Fibroblast of lung (primary cell): Measurements from ENCODE around the gene ZNF521.

Experiments used
- CTCF ChIP-seq, 2 donors: IDR thresholded peaks in 1 of 2; conservative IDR thresholded peaks in 1 of 2; 1 replicate in 1 of 2; 2 replicates in 1 of 2; pipeline ENCODE4 v1.5.1; 2011 to 2012; ENCODE audit warnings: low read length in 2 of 2, control low read depth in 1 of 2, inconsistent platforms in 1 of 2, low read depth in 1 of 2, mild to moderate bottlenecking in 1 of 2
- EZH2 ChIP-seq: IDR thresholded peaks from 2 replicates; pipeline ENCODE4 v1.5.1; 2012; ENCODE audit warnings: low read length, control low read depth, mild to moderate bottlenecking; ENCODE audit errors: missing control alignments

DNA sequence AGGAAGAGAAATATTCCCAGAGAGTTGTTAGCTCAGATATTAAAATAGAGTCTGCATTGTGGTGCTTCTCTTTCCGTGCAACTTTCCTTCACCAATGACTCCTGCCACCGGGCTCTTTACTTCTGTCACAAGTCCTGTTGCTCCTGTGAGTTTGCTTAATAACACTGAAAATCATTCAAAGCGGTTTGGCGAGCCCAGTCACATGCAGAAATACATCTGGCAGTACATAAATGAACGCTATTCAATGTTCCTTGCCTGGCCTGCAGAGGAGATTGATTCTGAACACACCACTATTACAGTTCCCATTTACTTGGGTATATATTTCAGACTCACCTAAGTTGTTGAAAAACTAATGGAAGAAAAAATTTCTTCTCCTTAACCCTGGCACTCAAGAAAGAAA lies 276.6 kb downstream of the ZNF521 start:
- TF ChIP-seq CTCF (conservative IDR thresholded peaks at IDR 0.05 in 1 of 2, IDR thresholded peaks at IDR 0.05 in 1 of 2; ENCODE audit: low read depth in 1 of 2, low read length in 2 of 2) (no peak), EZH2 (no peak)
